Prostate gland (tissue), 2 donors: Measurements from ENCODE around the gene SLC24A3. TPM values are rescaled to one million over a fixed set of nuclear protein-coding genes. Genes with fewer than 3 reads are reported as not detected.
"Not testable (repeated sequence)": the region's sequence is repeated elsewhere in the genome, so short reads cannot be mapped to it uniquely, and the experiment has no call there.

Experiments
- DNase-seq: peaks from one replicate; pipeline ENCODE4 v3.0.0-alpha.2; 2019; ENCODE audit warnings: low spot score
- H3K27ac ChIP-seq, 2 donors: fragments of 200-600 bp; sonication (generic); 2 replicates each; pipeline ENCODE4 v1.5.1; 2017 to 2019
- H3K27me3 ChIP-seq: fragments of 200-600 bp; sonication (generic); replicated peaks from 2 replicates; pipeline ENCODE4 v1.5.1; 2019; ENCODE audit not compliant: insufficient read depth
- H3K36me3 ChIP-seq, 2 donors: fragments of 200-600 bp; sonication (generic); 1 replicate in 1 of 2; 2 replicates in 1 of 2; pipeline versions ENCODE4 v1.5.1 to v1.8.1; 2017 to 2019
- H3K4me1 ChIP-seq: fragments of 200-600 bp; sonication (generic); replicated peaks from 2 replicates; pipeline ENCODE4 v1.5.1; 2019
- H3K4me3 ChIP-seq, 2 donors: fragments of 200-600 bp; sonication (generic); 2 replicates each; pipeline ENCODE4 v1.5.1; 2017 to 2019
- H3K9me3 ChIP-seq: fragments of 200-600 bp; sonication (generic); 2 replicates; pipeline ENCODE4 v1.5.1; 2017
- CTCF ChIP-seq, 4 experiments: fragments of 200-600 bp in 2 of 4; fragments of 450-650 bp in 2 of 4; sonication (generic) in 2 of 4; IDR thresholded peaks; 1 replicate in 3 of 4; 2 replicates in 1 of 4; pipeline ENCODE4 v1.5.1; 2016 to 2019; ENCODE audit warnings: antibody characterized with exemption in 4 of 4, mild to moderate bottlenecking in 2 of 4, moderate library complexity in 2 of 4
- POLR2A ChIP-seq: fragments of 450-650 bp; IDR thresholded peaks from one replicate; pipeline ENCODE4 v1.6.1; 2016; ENCODE audit warnings: antibody characterized with exemption, mild to moderate bottlenecking
- POLR2AphosphoS5 ChIP-seq: sonication (generic); formaldehyde crosslinking; IDR thresholded peaks from one replicate; pipeline ENCODE4 v1.6.1; 2017; ENCODE audit warnings: antibody characterized with exemption
- WGBS: methylation state at CpG from one replicate; pipeline ENCODE4 v1.1.5; 2018; 5-methylcytosine and 5-hydroxymethylcytosine counted together
- intact Hi-C: fragments of 100-400 bp; cut with DNase I; formaldehyde crosslinking; loops from one replicate; pipeline ENCODE4 v1.14.2; 2022
- total RNA-seq, 2 donors: library from RNA; depleted of rRNA; stranded (reverse); fragments of >200 nt; gene quantifications; one replicate each; pipeline ENCODE4 v1.1.0, GENCODE V29; 2016

Gene SLC24A3
- total RNA-seq, 2 donors from 2014 or later = 4.6 to 8.0 TPM

- WGBS = 97% methylated on average over 1 of the region's 2 CpGs
- H3K27ac ChIP-seq = no peak overlapping the region
- peak; percentile 40 for DNase-seq
- no peak overlapping the region for H3K4me3 ChIP-seq
- no peaks in the 10 kb centered on the region for H3K36me3 ChIP-seq
- no peaks in the 10 kb centered on the region for H3K4me1 ChIP-seq
- H3K9me3 ChIP-seq = no peaks in the 10 kb centered on the region
- intact Hi-C loops = no loop called here
- TF ChIP-seq POLR2A (no peak), CTCF (IDR thresholded peaks at IDR 0.05) (peak in 3 of 4 experiments; percentile 44 to 56 (median 52)), POLR2AphosphoS5 (no peak)
- H3K27me3 ChIP-seq = no peaks in the 10 kb centered on the region
Observed at GRCh38 chr20:19628570-19629134, 416.2 kb downstream of the SLC24A3 start.

- intact Hi-C loops = no loop called here
- 63% methylated on average over 5 of the region's 5 CpGs for WGBS
- Histone ChIP-seq H3K9me3 (no peaks in the 10 kb centered on the region), H3K4me1 (no peaks in the 10 kb centered on the region), H3K27ac (no peak overlapping the region), H3K27me3 (no peaks in the 10 kb centered on the region), H3K36me3 (no peaks in the 10 kb centered on the region), H3K4me3 (no peak overlapping the region)
- DNase-seq = no peak
- TF ChIP-seq CTCF (IDR thresholded peaks at IDR 0.05) (no peak), POLR2AphosphoS5 (no peak), POLR2A (no peak)
Observed at GRCh38 chr20:19631410-19631809, 419.0 kb downstream of the SLC24A3 start.

GRCh38 chr20:19633985-19634384 is 421.5 kb downstream of the SLC24A3 start:
- DNase-seq = no peak
- Histone ChIP-seq H3K9me3 (no peaks in the 10 kb centered on the region), H3K27ac (no peak overlapping the region), H3K4me1 (no peaks in the 10 kb centered on the region), H3K4me3 (no peak overlapping the region), H3K27me3 (no peaks in the 10 kb centered on the region), H3K36me3 (no peaks in the 10 kb centered on the region)
- 48% methylated on average over 3 of the region's 3 CpGs for WGBS
- intact Hi-C loops = no loop called here
- no peak for TF ChIP-seq POLR2A
- TF ChIP-seq CTCF (IDR thresholded peaks at IDR 0.05) = no peak

- H3K27me3 ChIP-seq, intact Hi-C loops, DNase-seq, H3K36me3 ChIP-seq, H3K4me3 ChIP-seq, H3K9me3 ChIP-seq, H3K4me1 ChIP-seq, H3K27ac ChIP-seq: not testable (repeated sequence)
- whole genome bisulfite sequencing = 97% methylated on average over 32 of the region's 32 CpGs
Observed at GRCh38 chr20:19639471-19640045, 427.1 kb downstream of the SLC24A3 start.

GRCh38 chr20:19642860-19643259 is 430.4 kb downstream of the SLC24A3 start:
- no peak for DNase-seq
- H3K27ac ChIP-seq = no peak overlapping the region
- intact Hi-C loops = no loop called here
- no peaks in the 10 kb centered on the region for H3K9me3 ChIP-seq
- TF ChIP-seq POLR2AphosphoS5 = no peak
- no peak for TF ChIP-seq CTCF (IDR thresholded peaks at IDR 0.05)
- H3K4me3 ChIP-seq = no peak overlapping the region
- no peaks in the 10 kb centered on the region for H3K27me3 ChIP-seq
- H3K4me1 ChIP-seq = no peaks in the 10 kb centered on the region
- WGBS = 94% methylated on average over 4 of the region's 4 CpGs
- H3K36me3 ChIP-seq = no peaks in the 10 kb centered on the region
